Peyer's patch (tissue), 4 donors: ENCODE data around the gene DSCAML1.

Source experiments
- CTCF ChIP-seq, 6 experiments: fragments of 450-650 bp in 4 of 6; fragments of 200-600 bp in 2 of 6; sonication (generic) in 1 of 6; IDR thresholded peaks; one replicate each; pipeline ENCODE4 v1.5.1; 2017 to 2019; ENCODE audit warnings: antibody characterized with exemption in 6 of 6, mild to moderate bottlenecking in 3 of 6, moderate library complexity in 1 of 6
- POLR2A ChIP-seq, 2 donors: fragments of 450-650 bp; IDR thresholded peaks; one replicate each; pipeline ENCODE4 v1.5.1; 2017; ENCODE audit warnings: antibody characterized with exemption in 2 of 2, mild to moderate bottlenecking in 2 of 2, moderate library complexity in 2 of 2

GRCh38 chr11:117829369-117829725 is 32.3 kb upstream of the DSCAML1 start:
- TF ChIP-seq CTCF (IDR thresholded peaks at IDR 0.05) (no peak), POLR2A (IDR thresholded peaks at IDR 0.05) (no peak)
